Bronchial epithelial cell (primary cell): ENCODE data around the gene NRXN3. TPM values are rescaled to one million over a fixed set of nuclear protein-coding genes. Genes with fewer than 3 reads are reported as not detected.

Source experiments
- DNase-seq: peaks from one replicate; pipeline ENCODE4 v3.0.0-alpha.2; 2010; ENCODE audit warnings: low read depth
- FAIRE-seq: peaks from 2 replicates; lab custom pipeline; 2011; peaks lifted over from hg19 to GRCh38; lab: Jason Lieb, UNC
- H3K27me3 ChIP-seq: 2 replicates; pipeline ENCODE4 v1.5.1; 2011; ENCODE audit warnings: low read length; ENCODE audit not compliant: control insufficient read depth, insufficient read depth
- H3K36me3 ChIP-seq: 2 replicates; pipeline ENCODE4 v1.5.1; 2011; ENCODE audit warnings: low read length; ENCODE audit not compliant: control insufficient read depth, insufficient read depth
- H3K4me3 ChIP-seq: 2 replicates; pipeline ENCODE4 v1.5.1; 2011; ENCODE audit warnings: mild to moderate bottlenecking, low read depth, low read length, control low read depth
- total RNA-seq: library from RNA; depleted of rRNA; stranded (reverse); fragments of >200 nt; gene quantifications from 2 replicates; pipeline ENCODE4 v1.2.1, GENCODE V29; 2014
- TF ChIP-seq, protein P1 (sequence below): IDR thresholded peaks from 2 replicates; pipeline ENCODE4 v1.5.1; 2011; ENCODE audit warnings: mild to moderate bottlenecking, moderate library complexity, low read length, control low read depth, inconsistent platforms; ENCODE audit not compliant: insufficient read depth, severe bottlenecking

The NRXN3 gene
- total RNA-seq, 1 donor from 2014 or later = under 0.01 TPM

DNA sequence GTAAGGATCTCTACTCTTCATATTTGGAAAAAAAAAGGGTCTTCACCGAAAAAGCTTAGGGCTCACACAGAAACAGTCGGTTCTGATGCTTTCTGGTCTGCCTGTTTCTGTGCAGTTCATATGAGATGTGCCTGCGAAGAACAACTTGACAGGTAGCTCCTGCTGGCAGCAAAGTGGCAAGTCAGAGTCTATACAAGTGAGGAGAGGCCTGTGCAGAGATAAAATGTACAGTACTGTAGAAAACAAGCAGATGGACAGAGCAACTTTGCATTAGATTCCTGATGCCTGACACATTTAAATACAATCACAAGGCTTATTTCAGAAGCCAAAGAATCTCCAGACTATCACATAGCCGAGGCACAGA lies 1105.1 kb downstream of the NRXN3 start:
- Histone ChIP-seq H3K27me3 (peaks cover 3% of the 10 kb centered on the region), H3K36me3 (no peaks in the 10 kb centered on the region), H3K4me3 (no peak overlapping the region)
- DNase-seq (no peak), FAIRE-seq (no peak)
- TF ChIP-seq, protein P1, sequence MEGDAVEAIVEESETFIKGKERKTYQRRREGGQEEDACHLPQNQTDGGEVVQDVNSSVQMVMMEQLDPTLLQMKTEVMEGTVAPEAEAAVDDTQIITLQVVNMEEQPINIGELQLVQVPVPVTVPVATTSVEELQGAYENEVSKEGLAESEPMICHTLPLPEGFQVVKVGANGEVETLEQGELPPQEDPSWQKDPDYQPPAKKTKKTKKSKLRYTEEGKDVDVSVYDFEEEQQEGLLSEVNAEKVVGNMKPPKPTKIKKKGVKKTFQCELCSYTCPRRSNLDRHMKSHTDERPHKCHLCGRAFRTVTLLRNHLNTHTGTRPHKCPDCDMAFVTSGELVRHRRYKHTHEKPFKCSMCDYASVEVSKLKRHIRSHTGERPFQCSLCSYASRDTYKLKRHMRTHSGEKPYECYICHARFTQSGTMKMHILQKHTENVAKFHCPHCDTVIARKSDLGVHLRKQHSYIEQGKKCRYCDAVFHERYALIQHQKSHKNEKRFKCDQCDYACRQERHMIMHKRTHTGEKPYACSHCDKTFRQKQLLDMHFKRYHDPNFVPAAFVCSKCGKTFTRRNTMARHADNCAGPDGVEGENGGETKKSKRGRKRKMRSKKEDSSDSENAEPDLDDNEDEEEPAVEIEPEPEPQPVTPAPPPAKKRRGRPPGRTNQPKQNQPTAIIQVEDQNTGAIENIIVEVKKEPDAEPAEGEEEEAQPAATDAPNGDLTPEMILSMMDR = no peak

DNA sequence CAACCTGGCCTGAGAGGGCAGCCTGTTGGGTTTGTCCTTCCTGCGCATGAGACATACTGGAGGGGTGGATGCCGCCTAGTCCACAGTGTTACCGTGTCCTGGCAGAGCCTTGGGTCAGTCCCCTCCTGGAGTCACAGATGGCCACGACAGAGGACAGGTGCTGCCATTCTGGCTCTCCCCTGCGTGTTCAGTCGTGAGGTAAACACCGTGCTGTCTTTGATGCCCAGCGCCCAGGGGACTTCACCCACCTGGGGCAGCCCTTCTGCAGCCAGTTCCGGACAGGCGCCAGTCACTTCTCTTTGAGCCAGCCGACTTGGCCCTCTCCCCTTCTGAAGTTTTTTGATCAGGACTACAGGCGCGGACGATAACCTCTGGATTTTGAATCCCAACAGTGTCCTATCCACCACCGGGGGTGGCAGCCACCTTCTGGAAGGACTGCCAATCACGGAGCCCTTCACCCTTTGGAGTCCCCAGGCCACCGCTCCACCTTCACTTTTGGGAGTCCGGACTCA lies 1108.2 kb downstream of the NRXN3 start:
- TF ChIP-seq, protein P1 = no peak
- DNase-seq (no peak), FAIRE-seq (peak; percentile 81)
- Histone ChIP-seq H3K27me3 (peaks cover 8% of the 10 kb centered on the region), H3K36me3 (no peaks in the 10 kb centered on the region), H3K4me3 (peak overlapping the region; percentile 41)

DNA sequence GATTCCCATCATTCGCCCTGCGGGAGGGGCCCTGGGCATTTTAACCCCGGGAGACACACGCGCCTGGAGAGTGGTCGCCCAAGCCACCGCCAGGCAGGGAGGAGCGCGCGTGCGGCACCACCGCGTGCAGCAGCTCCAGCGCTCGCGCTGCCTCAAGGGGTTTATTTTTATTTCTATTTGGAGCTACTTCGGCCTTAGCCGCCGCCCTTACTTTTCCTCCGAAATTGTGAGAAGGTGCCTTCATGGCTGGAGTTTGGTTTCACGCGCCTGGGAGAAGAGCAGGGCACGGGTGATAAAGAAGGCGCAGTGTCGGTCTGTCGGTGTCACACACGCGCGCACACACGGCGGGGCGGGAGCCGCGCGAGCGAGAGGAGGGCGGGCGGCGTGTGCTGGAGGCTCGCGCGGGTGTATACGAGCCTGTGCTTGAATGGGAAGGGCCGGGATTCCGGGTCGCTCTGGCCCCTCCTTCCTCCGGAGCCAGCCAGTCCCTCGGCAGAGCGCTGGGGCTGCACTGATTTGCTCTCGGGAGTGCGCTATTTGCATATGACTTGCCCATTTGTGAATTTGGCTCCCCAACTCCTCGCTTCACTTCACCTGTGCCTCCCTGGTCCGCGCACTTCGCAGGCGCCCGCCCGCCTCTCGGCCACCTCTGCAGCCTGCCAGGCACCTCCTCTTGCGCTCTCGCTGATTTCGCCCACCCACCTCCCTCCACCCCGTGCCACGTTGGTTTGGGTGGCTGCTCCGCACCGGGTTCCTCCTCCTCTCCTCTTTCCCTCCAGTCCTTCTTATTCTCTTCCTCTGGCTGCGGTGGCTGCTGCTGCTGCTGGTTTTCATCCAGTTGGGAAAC lies 1108.8 kb downstream of the NRXN3 start:
- no peaks in the 10 kb centered on the region for H3K36me3 ChIP-seq
- FAIRE-seq = peak; percentile 94
- H3K4me3 ChIP-seq = peak overlapping the region; percentile 41
- peak; percentile 91 for DNase-seq
- TF ChIP-seq, protein P1 = no peak
- peaks cover 8% of the 10 kb centered on the region for H3K27me3 ChIP-seq

DNA sequence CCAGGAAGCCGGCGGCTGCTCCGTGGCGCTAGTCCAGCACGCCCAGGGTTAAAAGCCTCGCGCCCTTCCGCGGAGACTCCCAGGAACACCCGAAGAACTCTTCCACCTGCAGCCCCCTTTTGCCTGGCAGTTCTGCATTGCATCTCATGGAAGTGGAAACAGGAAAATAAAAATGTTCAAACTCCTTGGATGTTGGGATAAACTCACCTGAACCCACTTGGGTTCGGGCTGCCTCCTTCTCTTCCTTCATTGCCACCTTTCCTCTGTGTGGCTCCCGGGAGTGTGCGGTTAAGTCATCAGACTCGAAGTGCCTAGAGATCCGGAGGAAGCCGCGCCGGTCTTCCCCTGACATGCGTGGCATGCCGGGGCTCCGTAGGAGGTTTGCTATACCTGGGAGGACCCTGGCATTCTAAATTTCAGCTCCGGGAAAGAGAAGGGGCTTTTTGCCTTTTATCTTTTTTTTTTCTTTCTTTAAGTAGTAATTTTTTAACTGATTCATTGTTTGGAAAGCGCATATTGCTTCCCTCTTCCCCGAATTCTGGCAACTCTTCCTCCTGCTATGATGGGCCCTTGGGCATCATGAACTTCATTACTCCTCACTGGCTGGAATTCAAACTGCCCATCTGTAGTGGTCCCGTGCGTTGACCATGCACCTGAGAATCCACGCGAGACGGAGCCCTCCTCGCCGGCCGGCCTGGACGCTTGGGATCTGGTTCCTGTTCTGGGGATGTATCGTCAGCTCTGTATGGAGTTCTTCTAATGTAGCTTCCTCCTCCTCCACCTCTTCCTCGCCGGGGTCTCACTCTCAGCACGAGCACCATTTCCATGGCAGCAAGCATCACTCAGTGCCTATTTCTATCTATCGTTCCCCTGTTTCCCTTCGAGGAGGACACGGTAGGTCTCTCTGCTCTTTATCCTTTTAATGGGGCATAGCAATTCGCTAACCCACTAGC lies 1109.7 kb downstream of the NRXN3 start:
- no peak for FAIRE-seq
- DNase-seq = peak; percentile 2
- peaks cover 8% of the 10 kb centered on the region for H3K27me3 ChIP-seq
- TF ChIP-seq, protein P1 = no peak
- H3K4me3 ChIP-seq = peak overlapping the region; percentile 41
- no peaks in the 10 kb centered on the region for H3K36me3 ChIP-seq

DNA sequence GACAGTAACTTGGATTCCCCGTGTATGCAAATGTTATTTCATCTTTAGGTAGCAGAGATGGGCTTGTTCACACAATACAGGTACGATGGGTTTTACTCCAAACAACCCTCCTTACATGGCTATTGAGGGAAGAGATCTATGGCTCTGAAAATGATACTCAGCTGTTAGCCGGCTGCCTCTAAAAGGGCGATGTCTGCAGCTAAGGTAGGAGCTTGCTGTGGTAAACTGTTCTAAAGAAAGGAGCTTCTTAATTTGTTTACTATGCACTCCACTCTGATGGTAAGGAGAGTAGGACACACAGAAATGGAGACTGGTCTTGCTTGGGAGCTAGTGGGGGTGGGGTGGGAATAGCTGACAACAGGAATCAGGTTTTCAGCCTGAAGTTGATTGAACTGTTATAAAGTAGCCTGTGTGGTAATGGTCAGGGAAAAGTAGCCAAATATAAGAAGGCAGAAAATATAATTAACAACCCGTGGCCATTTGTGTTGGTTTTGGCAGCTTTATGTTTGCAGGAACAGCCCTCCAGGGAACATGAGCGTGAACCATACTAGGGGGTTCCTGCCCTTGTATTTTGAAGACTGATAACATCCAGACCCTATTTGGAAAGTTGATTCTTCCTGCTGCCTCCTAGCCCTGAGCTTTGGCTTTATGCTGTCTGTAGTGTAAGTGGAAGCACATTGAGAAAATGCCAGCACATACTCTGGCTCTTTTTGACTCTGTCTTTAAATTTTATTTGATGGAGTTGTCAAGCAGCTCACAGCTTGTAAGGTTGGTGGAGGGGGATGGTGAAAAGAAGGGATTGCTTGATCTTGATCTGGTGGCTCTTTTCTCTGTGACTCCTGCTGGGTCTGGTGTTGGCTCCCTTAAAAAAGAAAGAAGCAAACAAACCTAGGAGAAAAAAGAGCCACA lies 1111.3 kb downstream of the NRXN3 start:
- Histone ChIP-seq H3K36me3 (no peaks in the 10 kb centered on the region), H3K27me3 (peaks cover 8% of the 10 kb centered on the region), H3K4me3 (no peak overlapping the region)
- DNase-seq = no peak
- no peak for FAIRE-seq
- TF ChIP-seq, protein P1 = no peak
